ENCODE data around the gene RBMS1.

DNA sequence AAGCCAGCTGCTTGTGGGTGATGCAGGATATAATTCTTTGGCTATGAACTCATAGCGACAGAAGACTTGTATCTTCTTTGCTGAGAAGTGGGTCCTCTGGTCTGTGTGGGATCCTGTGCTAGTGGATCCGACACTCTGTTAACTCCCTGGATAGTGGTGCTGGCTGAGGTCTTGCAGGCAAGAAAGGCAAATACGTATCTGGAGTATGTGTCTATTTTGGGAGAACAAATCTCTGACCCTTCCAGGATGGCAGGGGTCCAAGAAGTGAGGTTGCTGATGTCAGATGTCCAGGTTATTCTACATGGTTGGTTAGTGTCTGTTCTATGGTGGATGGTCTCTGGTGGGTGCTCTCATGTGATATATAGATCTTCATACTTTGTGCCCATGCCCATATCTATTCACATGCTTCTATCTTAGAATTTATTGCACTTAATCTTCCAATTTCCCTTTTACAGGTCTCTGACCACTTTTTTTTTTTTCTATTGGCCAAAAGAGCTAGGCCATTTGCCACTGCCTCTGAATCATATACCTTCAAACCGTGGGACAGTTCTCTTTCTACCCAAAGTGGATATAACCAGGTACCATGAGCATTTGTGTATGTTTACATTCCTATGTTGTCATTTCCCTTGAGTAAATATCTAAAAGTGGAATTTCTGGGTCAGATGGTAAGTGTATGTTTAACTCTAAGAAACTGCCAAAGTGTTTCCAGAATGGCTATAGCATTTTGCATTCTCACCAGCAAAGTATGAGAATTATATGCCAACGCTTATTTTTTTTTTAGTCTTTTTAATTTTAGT, 45.1 kb upstream of the RBMS1 start:
- TF ChIP-seq, protein P1, sequence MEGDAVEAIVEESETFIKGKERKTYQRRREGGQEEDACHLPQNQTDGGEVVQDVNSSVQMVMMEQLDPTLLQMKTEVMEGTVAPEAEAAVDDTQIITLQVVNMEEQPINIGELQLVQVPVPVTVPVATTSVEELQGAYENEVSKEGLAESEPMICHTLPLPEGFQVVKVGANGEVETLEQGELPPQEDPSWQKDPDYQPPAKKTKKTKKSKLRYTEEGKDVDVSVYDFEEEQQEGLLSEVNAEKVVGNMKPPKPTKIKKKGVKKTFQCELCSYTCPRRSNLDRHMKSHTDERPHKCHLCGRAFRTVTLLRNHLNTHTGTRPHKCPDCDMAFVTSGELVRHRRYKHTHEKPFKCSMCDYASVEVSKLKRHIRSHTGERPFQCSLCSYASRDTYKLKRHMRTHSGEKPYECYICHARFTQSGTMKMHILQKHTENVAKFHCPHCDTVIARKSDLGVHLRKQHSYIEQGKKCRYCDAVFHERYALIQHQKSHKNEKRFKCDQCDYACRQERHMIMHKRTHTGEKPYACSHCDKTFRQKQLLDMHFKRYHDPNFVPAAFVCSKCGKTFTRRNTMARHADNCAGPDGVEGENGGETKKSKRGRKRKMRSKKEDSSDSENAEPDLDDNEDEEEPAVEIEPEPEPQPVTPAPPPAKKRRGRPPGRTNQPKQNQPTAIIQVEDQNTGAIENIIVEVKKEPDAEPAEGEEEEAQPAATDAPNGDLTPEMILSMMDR (IDR thresholded peaks at IDR 0.05), result no peak
- TF ChIP-seq EP300 (IDR thresholded peaks at IDR 0.05), result no peak

All from gastroesophageal sphincter (tissue), 3 donors.